K562 (cell line): Measurements from ENCODE around the gene C5orf47. TPM values are rescaled to one million over a fixed set of nuclear protein-coding genes. Genes with fewer than 3 reads are reported as not detected.

ENCODE experiments used
- BHLHE40 ChIP-seq: IDR thresholded peaks from 2 replicates; pipeline ENCODE4 v1.6.1; 2011; ENCODE audit warnings: low read length, improper control_type of control experiment
- EGR1 ChIP-seq: fragments of 450-650 bp; conservative IDR thresholded peaks from 2 replicates; pipeline ENCODE4 v1.6.1; 2017; ENCODE audit warnings: mild to moderate bottlenecking
- EZH2 ChIP-seq: IDR thresholded peaks from 2 replicates; pipeline ENCODE4 v1.6.1; 2012; ENCODE audit warnings: low read depth, mild to moderate bottlenecking, inconsistent platforms, low read length, borderline replicate concordance
- HMBOX1 ChIP-seq: sonication (generic); IDR thresholded peaks from 2 replicates; pipeline ENCODE4 v1.6.1; 2016
- LCOR ChIP-seq: sonication (generic); formaldehyde crosslinking; IDR thresholded peaks from 2 replicates; pipeline ENCODE4 v1.8.0; 2022; ENCODE audit warnings: mild to moderate bottlenecking, missing genetic modification reagents
- NBN ChIP-seq: fragments of 450-650 bp; IDR thresholded peaks from 2 replicates; pipeline ENCODE4 v1.6.1; 2016; ENCODE audit warnings: low read depth, mild to moderate bottlenecking
- PHF8 ChIP-seq: fragments of 200-600 bp; sonication (generic); IDR thresholded peaks from 2 replicates; pipeline ENCODE4 v1.6.1; 2012; ENCODE audit warnings: mixed run types, mild to moderate bottlenecking, inconsistent platforms, low read length, moderate library complexity, borderline replicate concordance
- RAD51 ChIP-seq: fragments of 450-650 bp; IDR thresholded peaks from 2 replicates; pipeline ENCODE4 v1.7.1; 2016; ENCODE audit warnings: low read depth, mild to moderate bottlenecking, borderline replicate concordance
- RBFOX2 ChIP-seq: fragments of 200-400 bp; formaldehyde crosslinking; IDR thresholded peaks from 2 replicates; pipeline ENCODE4 v1.6.1; 2017; ENCODE audit warnings: low read depth, mild to moderate bottlenecking, low read length, moderate library complexity
- SNRNP70 ChIP-seq: fragments of 200-400 bp; formaldehyde crosslinking; optimal IDR thresholded peaks from 2 replicates; pipeline ENCODE3; 2017; ENCODE audit warnings: low read depth, low read length
- TFAP4 ChIP-seq: sonication (generic); formaldehyde crosslinking; IDR thresholded peaks from 2 replicates; pipeline ENCODE4 v1.8.0; 2022; ENCODE audit warnings: missing genetic modification reagents, mild to moderate bottlenecking, moderate library complexity, borderline replicate concordance
- ZNF175 ChIP-seq: fragments of 200-800 bp; sonication (Bioruptor generic); IDR thresholded peaks from 2 replicates; pipeline ENCODE4 v1.6.1; 2016; ENCODE audit warnings: low read depth, mild to moderate bottlenecking, missing genetic modification characterization, missing compliant biosample characterization
- ZNF444 ChIP-seq: fragments of 250-450 bp; sonication (Bioruptor Pico); IDR thresholded peaks from 2 replicates; pipeline ENCODE4 v1.4.0; 2020; ENCODE audit warnings: mild to moderate bottlenecking, moderate library complexity
- ZNF511 ChIP-seq: sonication (generic); formaldehyde crosslinking; IDR thresholded peaks from 2 replicates; pipeline ENCODE4 v1.8.0; 2022; ENCODE audit warnings: mild to moderate bottlenecking, missing genetic modification reagents
- polyA plus RNA-seq, 8 experiments: library from polyadenylated mRNA; depleted of rRNA in 4 of 8; stranded (reverse) in 5 of 8; unstranded in 3 of 8; fragments of >200 nt; fragmentation: Nextera tagmentation in 2 of 8; fragmentation: Illumina TruSeq in 1 of 8; extraction: Ambion mirVana in 2 of 8; extraction: Trizol in 1 of 8; gene quantifications; 2 replicates each; pipeline versions ENCODE4 v1.2.1 to v1.2.3, GENCODE V29; 2011 to 2014; ENCODE audit warnings: inconsistent platforms in 1 of 8, missing spikeins in 1 of 8
- total RNA-seq, 7 experiments: library from RNA; depleted of rRNA in 6 of 7; stranded (reverse); fragments of >200 nt in 6 of 7; fragmentation: Illumina TruSeq in 2 of 7; extraction: Trizol in 2 of 7; gene quantifications; 2 replicates each; pipeline versions ENCODE4 v1.2.1 to v1.2.3, GENCODE V29; 2011 to 2021; ENCODE audit warnings: low replicate concordance in 1 of 7
- TF ChIP-seq, protein P1 (sequence below): fragments of 450-650 bp; IDR thresholded peaks from 2 replicates; pipeline ENCODE4 v1.6.1; 2016; ENCODE audit warnings: mild to moderate bottlenecking
- TF ChIP-seq, protein P2 (sequence below): fragments of 450-650 bp; IDR thresholded peaks from 2 replicates; pipeline ENCODE4 v1.6.1; 2016
- TF ChIP-seq, protein P3 (sequence below): sonication (generic); formaldehyde crosslinking; IDR thresholded peaks from 2 replicates; pipeline ENCODE4 v1.8.0; 2022; ENCODE audit warnings: missing genetic modification reagents, mild to moderate bottlenecking, borderline replicate concordance

Gene C5orf47
- total and polyA plus RNA-seq, 9 of the 15 experiments (the other 6 are each of a cell fraction or from before 2014, with no cell fraction given) = 0.08 TPM; not detected in 8

DNA sequence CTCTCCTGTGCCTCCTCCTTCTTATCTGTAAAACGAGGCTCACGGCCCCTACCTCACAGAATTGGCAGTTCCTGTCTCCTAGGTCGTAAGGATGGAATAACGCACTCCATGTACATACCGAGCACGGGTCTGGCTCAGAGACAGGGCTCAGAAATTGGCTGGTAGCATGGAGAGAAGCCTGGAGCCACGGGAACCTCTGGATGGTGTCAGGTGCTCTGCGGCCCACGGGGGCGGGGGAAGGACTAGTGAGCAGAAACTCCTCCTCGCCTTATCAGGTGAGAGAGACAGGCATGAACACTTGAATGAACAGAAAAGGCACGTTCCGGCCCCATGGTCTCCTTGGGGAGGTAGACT lies 15.4 kb upstream of the C5orf47 start (continued):
- TF ChIP-seq, protein P1, sequence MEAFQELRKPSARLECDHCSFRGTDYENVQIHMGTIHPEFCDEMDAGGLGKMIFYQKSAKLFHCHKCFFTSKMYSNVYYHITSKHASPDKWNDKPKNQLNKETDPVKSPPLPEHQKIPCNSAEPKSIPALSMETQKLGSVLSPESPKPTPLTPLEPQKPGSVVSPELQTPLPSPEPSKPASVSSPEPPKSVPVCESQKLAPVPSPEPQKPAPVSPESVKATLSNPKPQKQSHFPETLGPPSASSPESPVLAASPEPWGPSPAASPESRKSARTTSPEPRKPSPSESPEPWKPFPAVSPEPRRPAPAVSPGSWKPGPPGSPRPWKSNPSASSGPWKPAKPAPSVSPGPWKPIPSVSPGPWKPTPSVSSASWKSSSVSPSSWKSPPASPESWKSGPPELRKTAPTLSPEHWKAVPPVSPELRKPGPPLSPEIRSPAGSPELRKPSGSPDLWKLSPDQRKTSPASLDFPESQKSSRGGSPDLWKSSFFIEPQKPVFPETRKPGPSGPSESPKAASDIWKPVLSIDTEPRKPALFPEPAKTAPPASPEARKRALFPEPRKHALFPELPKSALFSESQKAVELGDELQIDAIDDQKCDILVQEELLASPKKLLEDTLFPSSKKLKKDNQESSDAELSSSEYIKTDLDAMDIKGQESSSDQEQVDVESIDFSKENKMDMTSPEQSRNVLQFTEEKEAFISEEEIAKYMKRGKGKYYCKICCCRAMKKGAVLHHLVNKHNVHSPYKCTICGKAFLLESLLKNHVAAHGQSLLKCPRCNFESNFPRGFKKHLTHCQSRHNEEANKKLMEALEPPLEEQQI = no peak
- TF ChIP-seq SNRNP70 (no peak), ZNF511 (CRISPR knock-in tag) (peak; percentile 80; the same call in 1 of the 2 replicates), RBFOX2 (peak; percentile 12; the same call in 1 of the 2 replicates), TFAP4 (CRISPR knock-in tag) (0 out of 2 replicates have a peak, but pooled peaks have one; percentile 42), LCOR (CRISPR knock-in tag) (0 out of 2 replicates have a peak, but pooled peaks have one; percentile 9), PHF8 (0 out of 2 replicates have a peak, but pooled peaks have one; percentile 14), ZNF175 (CRISPR knock-in tag) (no peak), BHLHE40 (peak; percentile 69), ZNF444 (CRISPR knock-in tag) (no peak), NBN (0 out of 2 replicates have a peak, but pooled peaks have one; percentile 19), EZH2 (no peak), RAD51 (peak; percentile 60; the same call in 1 of the 2 replicates), EGR1 (peak; percentile 44), HMBOX1 (peak; percentile 89)
- TF ChIP-seq, protein P2, sequence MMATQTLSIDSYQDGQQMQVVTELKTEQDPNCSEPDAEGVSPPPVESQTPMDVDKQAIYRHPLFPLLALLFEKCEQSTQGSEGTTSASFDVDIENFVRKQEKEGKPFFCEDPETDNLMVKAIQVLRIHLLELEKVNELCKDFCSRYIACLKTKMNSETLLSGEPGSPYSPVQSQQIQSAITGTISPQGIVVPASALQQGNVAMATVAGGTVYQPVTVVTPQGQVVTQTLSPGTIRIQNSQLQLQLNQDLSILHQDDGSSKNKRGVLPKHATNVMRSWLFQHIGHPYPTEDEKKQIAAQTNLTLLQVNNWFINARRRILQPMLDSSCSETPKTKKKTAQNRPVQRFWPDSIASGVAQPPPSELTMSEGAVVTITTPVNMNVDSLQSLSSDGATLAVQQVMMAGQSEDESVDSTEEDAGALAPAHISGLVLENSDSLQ = peak; percentile 47
- TF ChIP-seq, protein P3, sequence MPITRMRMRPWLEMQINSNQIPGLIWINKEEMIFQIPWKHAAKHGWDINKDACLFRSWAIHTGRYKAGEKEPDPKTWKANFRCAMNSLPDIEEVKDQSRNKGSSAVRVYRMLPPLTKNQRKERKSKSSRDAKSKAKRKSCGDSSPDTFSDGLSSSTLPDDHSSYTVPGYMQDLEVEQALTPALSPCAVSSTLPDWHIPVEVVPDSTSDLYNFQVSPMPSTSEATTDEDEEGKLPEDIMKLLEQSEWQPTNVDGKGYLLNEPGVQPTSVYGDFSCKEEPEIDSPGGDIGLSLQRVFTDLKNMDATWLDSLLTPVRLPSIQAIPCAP (CRISPR knock-in tag) = no peak
- TF ChIP-seq, all 486 proteins: peak for 26
